ENCODE measurements around the gene MYLK.

The MYLK gene

GRCh38 chr3:123695152-123695551, 189.0 kb downstream of the MYLK start:
- no peak for DNase-seq (ENCODE audit: low spot score)
- in situ Hi-C loops (cut with MboI; ENCODE audit: low pct_unique_long_range_greater_than_20kb, low sequenced_read_pairs, unreplicated experiment) = no loop called here
- TF ChIP-seq, protein P1, sequence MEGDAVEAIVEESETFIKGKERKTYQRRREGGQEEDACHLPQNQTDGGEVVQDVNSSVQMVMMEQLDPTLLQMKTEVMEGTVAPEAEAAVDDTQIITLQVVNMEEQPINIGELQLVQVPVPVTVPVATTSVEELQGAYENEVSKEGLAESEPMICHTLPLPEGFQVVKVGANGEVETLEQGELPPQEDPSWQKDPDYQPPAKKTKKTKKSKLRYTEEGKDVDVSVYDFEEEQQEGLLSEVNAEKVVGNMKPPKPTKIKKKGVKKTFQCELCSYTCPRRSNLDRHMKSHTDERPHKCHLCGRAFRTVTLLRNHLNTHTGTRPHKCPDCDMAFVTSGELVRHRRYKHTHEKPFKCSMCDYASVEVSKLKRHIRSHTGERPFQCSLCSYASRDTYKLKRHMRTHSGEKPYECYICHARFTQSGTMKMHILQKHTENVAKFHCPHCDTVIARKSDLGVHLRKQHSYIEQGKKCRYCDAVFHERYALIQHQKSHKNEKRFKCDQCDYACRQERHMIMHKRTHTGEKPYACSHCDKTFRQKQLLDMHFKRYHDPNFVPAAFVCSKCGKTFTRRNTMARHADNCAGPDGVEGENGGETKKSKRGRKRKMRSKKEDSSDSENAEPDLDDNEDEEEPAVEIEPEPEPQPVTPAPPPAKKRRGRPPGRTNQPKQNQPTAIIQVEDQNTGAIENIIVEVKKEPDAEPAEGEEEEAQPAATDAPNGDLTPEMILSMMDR (IDR thresholded peaks at IDR 0.05; ENCODE audit: extremely low read depth, insufficient read depth, missing control alignments) = no peak

DNA sequence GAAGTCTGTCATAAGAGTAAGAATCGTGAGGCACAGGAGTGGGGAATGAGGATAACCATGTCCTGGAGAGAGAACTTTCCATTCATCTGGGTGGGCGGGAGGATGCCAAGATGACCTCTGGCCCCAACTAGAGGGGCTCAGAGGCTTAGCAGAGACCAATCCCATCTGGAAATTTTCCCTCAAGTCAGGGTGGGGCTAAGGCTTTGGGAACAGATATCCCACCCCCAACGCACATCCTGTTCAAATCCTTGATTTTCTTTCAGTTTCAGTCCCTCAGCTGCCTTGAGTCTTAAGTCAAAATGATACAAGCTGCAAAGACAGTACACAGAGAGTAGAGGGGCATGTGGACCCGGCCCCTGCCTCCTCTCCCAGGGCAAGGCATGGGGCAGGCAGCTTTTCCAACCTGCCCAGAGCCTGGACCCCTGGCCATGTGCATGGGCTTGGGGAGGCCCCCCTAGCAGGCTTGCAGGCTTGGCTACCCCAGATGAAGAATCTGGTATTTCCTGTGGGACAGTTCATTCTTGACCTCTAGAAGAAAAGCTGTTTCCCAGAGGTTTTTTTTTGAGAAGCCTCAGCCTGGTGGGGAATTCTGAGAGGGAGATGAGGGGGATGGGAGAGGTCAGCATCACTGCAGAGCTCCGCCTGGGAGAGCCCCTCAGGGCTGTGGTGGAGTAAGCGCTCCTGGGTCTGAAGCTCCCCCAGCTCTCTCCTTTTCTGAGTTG, 189.6 kb downstream of the MYLK start:
- DNase-seq (ENCODE audit: low spot score) = no peak
- in situ Hi-C loops (cut with MboI; ENCODE audit: low pct_unique_long_range_greater_than_20kb, low sequenced_read_pairs, unreplicated experiment) = no loop called here
- TF ChIP-seq, protein P1 (IDR thresholded peaks at IDR 0.05; ENCODE audit: extremely low read depth, insufficient read depth, missing control alignments) = no peak

GRCh38 chr3:123693584-123694190, 190.4 kb downstream of the MYLK start:
- TF ChIP-seq, protein P1 (IDR thresholded peaks at IDR 0.05; ENCODE audit: extremely low read depth, insufficient read depth, missing control alignments) = no peak
- DNase-seq (ENCODE audit: low spot score) = no peak
- in situ Hi-C loops (cut with MboI; ENCODE audit: low pct_unique_long_range_greater_than_20kb, low sequenced_read_pairs, unreplicated experiment) = no loop called here

DNA sequence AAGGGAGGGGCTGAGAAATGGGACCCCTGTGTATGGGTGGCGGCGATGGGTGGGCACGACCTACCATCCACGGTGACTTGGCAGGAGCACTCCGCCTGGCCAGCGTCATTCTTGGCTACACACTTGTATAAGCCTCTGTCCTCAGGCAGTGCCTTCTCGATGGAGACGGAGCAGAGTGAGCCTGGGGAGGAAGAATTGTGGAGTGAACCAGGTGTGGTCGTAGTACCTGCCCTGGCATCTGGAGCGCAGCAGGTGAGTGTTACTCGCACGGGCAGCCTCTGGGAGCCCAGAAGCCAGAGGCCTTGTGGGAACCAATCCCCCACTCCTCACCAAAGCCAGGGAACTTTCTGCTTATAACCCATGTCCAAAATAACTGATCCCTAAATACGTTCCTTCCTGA, 191.5 kb downstream of the MYLK start:
- TF ChIP-seq, protein P1 (IDR thresholded peaks at IDR 0.05; ENCODE audit: extremely low read depth, insufficient read depth, missing control alignments) = no peak
- in situ Hi-C loops (cut with MboI; ENCODE audit: low pct_unique_long_range_greater_than_20kb, low sequenced_read_pairs, unreplicated experiment) = no loop called here
- DNase-seq (ENCODE audit: low spot score) = no peak

- DNase-seq (ENCODE audit: low spot score) = no peak
- in situ Hi-C loops (cut with MboI; ENCODE audit: low pct_unique_long_range_greater_than_20kb, low sequenced_read_pairs, unreplicated experiment) = no loop called here
- TF ChIP-seq, protein P1 (IDR thresholded peaks at IDR 0.05; ENCODE audit: extremely low read depth, insufficient read depth, missing control alignments) = no peak
Observed at GRCh38 chr3:123692041-123692440, 192.1 kb downstream of the MYLK start.

GRCh38 chr3:123689831-123690230, 194.3 kb downstream of the MYLK start:
- TF ChIP-seq, protein P1 (IDR thresholded peaks at IDR 0.05; ENCODE audit: extremely low read depth, insufficient read depth, missing control alignments) = no peak
- DNase-seq (ENCODE audit: low spot score) = no peak
- in situ Hi-C loops (cut with MboI; ENCODE audit: low pct_unique_long_range_greater_than_20kb, low sequenced_read_pairs, unreplicated experiment) = no loop called here

Data from GM13977 (cell line).